ENCODE measurements around the gene SLX9.

Gene SLX9

DNA sequence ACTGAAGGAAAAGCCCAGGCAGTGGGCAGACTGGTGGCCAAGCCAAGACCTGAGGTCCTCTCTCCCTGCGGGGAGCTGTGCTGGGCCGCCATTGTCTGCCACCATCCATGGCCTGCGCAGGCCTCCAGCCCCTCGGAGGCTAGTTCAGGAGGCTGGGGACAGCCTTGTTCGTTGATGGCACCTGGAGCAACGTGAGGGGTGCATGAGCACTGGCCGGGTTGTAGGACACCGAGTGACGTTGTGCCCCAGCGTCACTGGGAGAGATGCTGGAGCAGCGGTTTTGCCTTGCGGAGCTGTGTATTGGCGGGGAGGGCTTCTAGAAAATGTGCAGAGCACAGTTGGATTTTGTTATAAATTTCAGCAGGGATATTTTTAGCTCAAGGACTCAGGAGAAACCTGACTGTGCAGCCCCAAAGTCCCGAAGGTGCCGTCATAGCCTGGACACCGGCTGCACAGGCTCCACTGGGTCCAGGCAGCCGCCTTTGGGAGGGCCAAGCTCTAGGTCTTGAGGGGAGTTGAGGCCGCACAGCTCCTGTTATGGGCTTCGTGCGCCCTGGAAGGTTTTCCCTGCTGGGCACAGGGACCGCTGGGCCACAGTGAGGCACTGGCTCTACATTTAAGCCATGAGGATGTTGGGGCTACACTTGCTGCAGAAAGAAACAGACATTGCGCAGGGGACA lies 86.4 kb downstream of the SLX9 start:
- TF ChIP-seq, protein P1, sequence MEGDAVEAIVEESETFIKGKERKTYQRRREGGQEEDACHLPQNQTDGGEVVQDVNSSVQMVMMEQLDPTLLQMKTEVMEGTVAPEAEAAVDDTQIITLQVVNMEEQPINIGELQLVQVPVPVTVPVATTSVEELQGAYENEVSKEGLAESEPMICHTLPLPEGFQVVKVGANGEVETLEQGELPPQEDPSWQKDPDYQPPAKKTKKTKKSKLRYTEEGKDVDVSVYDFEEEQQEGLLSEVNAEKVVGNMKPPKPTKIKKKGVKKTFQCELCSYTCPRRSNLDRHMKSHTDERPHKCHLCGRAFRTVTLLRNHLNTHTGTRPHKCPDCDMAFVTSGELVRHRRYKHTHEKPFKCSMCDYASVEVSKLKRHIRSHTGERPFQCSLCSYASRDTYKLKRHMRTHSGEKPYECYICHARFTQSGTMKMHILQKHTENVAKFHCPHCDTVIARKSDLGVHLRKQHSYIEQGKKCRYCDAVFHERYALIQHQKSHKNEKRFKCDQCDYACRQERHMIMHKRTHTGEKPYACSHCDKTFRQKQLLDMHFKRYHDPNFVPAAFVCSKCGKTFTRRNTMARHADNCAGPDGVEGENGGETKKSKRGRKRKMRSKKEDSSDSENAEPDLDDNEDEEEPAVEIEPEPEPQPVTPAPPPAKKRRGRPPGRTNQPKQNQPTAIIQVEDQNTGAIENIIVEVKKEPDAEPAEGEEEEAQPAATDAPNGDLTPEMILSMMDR (IDR thresholded peaks at IDR 0.05; ENCODE audit: extremely low read depth, missing control alignments) = no peak
- DNase-seq (ENCODE audit: low spot score) = no peak

Data from GM20000 (cell line).